GM18870 (cell line): ENCODE results near the gene CPED1.
"Not testable (repeated sequence)": the region's sequence is repeated elsewhere in the genome, so short reads cannot be mapped to it uniquely, and the experiment has no call there.

ENCODE experiments used
- ATAC-seq: cut with Tn5 transposase; IDR thresholded peaks from one replicate; pipeline ENCODE4 v1.9.1; 2021; ENCODE audit warnings: moderate library complexity; ENCODE audit not compliant: unreplicated experiment

Gene CPED1

DNA sequence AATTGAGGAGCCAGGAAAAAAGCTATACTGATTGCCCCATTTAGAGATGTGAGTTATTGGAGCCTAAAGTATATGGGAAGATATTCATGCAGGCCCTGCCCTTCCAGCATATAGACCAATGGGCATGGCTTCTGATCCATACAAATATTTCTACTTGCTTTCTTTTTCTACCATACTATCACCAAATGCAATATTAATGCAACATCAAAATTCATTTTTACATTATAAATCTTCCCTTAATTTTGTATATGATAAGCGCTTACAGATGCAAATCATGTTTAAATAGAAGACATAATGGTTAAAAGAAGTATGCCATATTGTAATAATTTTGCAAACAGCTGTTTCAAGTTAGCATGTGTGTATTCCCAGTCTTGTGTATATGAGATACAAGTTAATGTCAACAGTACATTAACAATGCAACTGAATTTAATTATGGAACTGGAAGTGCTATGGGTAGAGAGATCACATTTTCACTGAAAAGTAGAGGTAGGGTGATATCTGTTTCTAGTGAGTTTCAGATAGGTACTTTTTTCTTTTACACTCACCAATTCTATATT lies 315.7 kb downstream of the CPED1 start:
- ATAC-seq, result no peak

DNA sequence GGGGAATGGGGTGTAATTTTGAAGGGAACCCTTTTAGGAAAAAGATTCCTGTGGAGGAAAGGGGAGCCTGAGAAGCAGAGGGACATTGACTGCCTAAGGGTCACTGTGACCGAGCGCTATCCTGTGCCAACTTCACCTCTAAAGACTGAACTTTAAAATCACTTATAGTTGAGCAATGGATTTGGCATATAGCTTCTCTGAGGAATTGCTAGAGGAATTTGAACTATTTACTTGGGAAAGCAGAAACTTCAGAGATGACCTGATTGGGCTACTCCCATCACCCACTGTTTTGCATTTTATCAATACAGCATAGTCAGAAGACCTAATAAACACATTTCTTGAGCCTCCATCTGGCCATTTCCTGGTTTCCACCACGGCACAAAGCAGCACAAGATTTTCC lies 316.6 kb downstream of the CPED1 start:
- ATAC-seq, result no peak

DNA sequence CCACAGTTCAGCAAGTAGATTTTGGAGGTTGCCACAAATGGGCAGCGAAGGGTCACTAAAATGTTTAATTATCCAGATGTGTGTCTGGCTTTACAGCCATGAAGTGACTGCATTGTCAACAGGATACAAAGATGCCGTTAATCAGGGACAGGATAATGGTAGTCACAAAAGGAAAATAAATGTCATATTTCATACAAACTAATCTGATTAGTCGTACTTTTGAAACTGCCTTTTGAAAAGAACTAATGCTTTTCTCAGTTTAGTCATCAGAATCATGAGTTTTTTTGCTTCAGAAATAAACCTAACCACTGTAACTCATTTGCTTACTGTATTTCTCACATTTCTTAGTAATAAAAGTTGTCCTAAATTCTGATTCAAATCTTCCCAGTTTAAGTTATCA lies 318.1 kb downstream of the CPED1 start:
- ATAC-seq, result no peak

DNA sequence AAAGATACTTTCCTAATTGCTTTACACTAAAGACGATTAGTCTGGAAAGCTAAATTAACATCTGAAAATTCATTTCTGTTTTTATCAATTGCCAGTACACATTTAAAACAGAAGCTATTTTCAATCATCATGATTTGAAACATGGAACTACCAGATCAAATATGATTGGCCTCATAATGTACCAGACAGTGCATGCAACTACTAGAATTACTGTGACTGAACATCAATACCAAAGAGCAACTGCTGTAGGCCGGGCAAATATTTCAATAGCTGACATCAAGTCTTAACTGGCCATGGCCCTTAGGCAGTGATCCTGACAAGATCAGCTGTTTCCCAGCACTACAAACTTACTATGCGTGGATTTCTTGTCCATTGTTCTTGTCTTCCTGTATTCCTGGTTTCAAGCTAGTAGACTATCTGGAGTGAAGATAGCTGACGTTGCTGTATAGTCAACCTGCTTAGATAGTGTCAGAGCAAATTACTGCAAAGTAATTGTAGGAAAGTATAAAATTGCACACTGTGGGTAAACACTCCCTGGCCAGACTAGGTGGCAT lies 318.6 kb downstream of the CPED1 start:
- no peak for ATAC-seq

DNA sequence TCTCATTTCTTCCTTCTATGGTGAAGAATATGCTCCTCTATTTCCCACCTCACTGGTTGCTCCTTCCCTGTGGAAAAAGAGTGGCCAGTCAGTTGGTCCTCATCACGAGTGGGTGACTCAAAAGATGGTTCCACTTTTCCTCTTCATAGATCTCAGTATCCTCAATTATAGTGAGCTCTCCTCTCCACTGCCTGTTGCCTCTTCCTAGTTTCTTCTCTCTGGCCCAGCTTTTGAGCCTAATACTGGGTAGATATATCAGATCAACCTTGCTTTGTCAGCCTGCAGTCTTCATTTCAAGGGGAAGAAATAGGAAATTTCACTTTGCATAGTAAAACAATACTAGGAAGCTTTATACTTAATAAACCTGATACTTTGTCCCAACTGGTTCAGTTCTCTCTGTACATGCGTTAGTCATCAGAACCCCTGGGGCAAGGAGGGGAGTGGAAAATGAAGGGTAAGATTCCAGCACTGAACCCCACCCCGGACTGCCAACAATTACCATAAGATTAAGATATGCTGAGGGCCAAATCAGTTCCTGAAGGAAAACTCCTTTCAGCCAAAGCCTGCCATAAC lies 324.8 kb downstream of the CPED1 start:
- no peak for ATAC-seq

DNA sequence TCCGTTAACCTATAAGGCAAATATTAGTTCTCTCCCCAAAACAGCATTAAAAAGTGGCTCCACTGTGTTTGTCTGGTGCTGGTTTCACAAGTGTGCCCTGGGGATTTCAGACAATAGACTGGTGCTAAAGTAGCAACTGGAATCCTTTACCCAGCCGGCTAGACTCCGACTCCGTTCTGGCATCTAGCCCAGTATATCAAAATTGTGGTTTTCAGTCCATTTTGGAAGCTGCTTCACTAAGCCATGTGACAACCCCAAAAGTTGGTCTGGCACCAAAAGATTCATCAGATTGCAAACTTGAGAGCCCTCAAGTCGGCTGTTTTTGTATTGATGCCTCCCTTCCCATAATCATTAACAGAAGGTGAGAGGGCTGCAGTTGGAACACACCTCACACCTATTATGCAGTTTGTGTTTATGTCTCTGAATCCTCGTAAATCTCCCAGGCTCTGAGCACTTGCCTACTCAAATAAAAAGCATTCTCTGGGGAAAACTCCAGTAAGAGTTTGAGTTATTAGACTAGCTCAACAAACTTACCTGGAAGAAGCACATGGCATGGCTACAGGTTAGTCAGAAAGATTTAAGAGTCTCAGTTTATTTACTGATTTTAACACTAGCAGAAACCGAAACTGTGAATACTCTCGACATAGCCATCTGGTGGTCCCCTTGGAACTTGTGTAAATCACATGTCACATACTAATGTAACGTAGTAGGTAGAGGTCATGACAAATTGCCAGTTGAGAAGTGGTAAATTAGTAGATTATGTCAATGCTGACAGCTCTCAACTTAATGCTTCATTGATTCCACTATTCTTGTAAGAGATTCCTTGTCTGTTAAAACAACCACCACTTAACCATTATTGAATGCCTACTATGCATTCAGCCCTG lies 325.5 kb downstream of the CPED1 start:
- peak; percentile 94 for ATAC-seq

DNA sequence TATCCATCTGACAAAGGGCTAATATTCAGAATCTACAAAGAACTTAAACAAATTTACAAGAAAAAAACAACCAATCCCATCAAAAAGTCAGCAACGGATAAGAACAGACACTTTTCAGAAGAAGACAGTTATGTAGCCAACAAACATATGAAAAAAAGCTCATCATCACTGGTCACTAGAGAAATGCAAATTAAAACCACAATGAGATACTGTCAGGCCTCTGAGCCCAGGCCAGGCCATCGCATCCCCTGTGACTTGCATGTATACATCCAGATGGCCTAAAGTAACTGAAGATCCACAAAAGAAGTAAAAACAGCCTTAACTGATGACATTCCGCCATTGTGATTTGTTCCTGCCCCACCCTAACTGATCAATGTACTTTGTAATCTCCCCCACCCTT lies 326.7 kb downstream of the CPED1 start:
- ATAC-seq, result not testable (repeated sequence)

DNA sequence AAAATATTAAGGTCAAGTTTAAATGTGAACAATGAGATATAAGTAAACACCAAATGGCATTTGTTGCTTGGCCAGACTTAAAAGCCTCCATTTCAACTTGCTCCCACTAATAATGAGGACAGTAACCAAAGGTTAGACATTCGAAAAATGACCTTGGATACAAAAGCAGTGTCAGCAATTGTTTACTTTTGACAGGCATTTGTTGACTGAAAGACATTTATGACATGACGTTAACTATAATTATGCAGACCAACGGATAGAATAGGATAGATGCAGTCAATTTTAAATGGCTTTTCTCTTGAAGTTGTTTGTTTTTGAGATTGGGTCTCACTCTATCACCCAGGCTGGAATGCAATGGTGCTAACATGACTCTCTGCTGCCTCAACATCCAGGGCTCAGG lies 333.9 kb downstream of the CPED1 start:
- ATAC-seq, result no peak

DNA sequence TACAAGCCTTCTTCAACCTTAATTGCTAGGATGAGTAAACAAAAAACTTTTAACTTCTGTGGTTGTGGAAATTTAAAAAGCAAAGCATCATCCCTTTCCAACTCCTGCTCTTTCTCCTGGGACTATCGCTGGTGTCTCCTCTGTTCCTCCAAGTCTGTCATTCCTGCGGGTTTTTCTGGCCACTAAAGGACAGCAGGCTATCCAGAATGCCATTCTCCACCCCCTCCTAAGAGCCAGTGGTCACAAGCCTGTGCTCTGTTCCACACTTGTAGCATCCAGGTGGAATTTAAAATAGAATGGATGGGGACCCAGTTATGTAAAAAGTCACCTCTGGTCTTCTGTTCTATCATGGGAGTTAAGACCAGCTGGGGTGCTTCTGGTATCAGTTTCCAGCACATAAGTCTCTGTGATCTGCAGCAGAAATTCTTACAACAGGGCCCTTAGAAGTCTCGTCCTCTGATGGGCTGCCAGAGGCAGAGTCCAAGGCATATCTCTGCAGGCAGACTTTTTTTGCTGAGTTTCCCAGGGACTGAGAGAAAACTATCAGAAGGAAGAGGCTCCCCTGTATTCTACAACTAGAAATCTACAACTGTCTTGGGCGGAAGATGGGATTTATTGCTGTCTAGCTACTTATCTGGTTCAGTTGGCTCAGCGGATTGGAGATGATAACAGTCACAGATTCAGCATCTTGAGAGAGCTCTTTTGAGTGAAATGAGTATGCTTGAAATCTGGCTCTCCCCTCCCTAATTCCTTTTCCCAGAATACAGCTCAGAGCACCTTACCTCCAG lies 335.2 kb downstream of the CPED1 start:
- no peak for ATAC-seq

DNA sequence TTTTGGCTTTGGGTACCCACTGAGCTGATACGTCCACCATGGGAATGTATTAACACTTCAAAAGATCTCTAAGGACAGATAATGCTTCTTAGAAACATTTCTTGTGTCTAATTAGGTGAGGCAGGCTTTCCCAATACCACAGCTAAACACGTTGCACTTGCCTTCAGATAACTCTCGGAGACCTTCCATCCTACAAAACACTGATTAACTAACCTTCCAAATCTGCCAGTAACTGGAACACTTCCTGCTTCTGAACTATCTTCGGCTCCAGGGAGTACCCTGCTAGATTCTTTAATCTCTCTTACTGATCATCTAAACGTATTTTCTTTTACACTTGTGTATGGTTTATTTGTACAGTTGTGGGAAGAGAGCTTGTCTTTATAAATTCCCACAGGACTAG lies 339.2 kb downstream of the CPED1 start:
- ATAC-seq, result no peak

DNA sequence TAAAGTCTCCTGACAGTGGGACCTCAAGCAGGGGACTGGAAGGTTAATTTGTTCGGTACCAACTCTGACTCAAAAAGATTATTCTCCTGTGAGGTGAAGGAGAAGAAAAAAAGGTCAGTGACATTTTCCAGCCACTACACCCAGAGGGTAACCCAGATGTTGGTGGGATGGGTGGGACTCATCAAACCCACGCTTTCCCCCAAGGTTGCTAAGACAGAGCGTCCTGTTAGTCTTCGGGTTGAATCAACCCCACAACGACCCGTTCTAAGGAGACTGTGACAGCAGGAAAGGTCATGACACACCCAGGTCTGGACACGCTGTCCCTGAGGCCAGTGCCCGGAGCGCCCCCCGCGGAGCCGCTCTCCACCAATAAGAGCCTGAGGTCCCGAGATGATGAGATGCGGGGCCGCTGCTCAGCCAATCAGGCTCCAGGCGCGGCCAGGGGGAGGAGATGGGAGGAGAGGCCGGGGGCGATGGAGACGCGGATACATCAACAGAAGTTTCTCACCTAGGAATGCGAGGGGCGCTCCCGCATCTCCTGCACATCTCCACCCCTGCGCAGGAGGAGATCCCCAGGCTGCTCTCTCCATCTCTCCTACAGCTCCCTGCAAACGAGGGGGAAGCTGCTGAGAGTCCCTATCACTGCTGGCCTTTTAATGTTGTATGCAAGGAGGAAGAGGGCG lies 340.1 kb downstream of the CPED1 start, which contains the start of gene WNT16:
Gene WNT16 (plus strand): TSS at position 493 of the 683 bp plus-strand sequence. CDS start 293 bp downstream, outside the sequence.
- no peak for ATAC-seq

DNA sequence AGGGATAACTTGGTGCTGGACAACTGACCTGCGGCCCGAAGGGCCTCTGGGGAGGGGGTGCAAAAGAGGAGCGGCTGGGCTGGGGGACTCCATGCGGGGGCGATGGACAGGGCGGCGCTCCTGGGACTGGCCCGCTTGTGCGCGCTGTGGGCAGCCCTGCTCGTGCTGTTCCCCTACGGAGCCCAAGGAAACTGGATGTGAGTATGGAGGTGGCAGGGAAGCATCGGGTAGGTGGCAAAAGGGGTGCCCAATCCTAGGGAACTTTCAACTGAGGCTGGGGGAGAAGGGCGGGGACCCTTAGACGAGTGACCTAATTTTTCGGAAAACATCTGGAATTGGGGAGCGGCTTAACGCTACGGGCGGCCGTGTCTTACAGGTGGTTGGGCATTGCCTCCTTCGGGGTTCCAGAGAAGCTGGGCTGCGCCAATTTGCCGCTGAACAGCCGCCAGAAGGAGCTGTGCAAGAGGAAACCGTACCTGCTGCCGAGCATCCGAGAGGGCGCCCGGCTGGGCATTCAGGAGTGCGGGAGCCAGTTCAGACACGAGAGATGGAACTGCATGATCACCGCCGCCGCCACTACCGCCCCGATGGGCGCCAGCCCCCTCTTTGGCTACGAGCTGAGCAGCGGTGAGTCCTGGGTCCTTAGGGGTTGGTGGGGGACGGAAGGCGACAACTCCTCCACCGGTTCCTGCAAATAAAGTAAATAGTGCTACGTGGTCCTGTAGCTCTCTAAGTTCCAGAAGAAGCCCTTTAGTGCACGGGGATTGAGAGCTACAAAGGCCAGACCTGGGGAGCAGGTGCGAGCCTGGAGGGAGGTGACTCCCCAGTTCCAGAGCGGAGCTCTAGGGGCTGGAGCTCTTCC lies 340.9 kb downstream of the CPED1 start:
- peak; percentile 52 for ATAC-seq

DNA sequence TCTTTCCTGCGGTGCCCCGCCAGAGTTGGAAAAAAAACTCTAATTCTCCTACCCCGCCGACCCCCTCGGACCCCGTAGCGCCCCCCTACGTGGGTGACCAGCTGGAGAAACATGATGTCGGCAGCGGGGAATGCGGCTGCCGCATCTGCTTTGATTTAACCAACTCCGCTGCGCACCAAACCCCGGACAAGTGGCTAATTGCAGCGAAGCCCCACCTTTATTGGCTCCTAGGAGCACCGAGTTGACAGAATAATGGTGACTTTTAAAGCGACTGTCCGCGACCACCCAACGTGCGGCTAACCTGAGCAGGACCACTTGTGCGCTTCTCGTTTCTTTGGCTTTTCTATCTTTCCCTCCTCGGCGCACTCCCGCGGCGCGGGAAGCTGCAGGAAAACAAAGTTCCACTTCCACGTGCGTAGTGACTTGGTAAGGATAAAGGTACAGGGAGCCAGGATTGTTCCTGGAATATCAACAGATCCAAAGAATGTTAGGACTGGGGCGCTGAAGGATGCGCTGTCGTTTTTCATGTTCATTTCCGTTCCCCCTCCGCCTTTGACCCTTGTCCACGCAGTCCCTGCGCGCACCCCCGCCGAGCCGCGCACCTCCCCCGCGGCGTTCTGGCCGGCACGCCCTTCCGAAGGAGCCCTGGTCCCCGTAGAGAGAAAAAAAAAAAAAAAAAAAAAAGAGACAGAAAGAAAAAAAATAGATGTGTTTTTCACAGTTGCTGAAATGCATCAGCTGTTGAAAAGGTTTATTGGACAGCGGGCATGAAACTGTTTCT lies 341.7 kb downstream of the CPED1 start:
- peak; percentile 5 for ATAC-seq

DNA sequence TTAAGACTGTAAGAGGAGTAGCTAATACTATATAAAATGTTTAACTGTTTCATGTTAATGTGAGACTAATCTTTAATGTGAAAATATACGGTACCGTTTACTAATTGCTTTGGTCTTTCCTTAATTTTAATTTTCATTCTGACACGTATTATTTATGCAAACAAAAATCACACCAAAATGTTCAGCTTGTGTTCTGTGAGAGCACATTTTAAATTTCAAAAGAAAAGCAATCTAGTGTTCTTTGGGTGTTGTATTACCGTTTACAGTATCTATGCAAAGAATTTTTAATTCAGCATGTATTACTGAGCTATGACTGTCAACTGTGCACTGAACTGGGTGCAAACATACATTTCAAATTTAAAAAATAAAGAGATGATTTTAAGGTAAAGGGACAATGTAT lies 342.5 kb downstream of the CPED1 start:
- no peak for ATAC-seq

DNA sequence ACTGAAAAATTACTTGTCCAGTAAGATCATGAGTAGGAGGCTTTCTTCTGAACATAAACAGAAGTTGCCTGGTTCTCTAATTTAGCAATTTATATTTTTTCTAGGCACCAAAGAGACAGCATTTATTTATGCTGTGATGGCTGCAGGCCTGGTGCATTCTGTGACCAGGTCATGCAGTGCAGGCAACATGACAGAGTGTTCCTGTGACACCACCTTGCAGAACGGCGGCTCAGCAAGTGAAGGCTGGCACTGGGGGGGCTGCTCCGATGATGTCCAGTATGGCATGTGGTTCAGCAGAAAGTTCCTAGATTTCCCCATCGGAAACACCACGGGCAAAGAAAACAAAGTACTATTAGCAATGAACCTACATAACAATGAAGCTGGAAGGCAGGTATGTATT lies 343.1 kb downstream of the CPED1 start:
- no peak for ATAC-seq

DNA sequence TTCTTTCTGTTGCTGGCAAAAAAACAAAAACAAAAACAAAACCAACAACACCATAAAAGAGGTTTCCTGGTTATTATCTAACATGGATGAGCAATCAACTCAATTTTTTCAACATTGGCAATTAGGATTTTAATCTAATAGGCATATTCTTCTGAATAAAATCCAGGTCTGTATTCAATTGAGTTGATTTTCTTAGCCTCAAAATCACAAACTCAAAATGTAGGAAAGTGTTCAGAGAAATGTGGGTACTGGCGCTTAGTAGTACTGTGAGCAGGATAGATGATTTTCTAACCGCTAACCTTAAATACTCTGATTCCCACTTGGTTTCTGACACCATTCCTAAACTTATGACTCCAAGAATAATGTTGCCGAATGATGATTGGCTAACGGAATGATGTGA lies 345.9 kb downstream of the CPED1 start:
- ATAC-seq, result no peak

DNA sequence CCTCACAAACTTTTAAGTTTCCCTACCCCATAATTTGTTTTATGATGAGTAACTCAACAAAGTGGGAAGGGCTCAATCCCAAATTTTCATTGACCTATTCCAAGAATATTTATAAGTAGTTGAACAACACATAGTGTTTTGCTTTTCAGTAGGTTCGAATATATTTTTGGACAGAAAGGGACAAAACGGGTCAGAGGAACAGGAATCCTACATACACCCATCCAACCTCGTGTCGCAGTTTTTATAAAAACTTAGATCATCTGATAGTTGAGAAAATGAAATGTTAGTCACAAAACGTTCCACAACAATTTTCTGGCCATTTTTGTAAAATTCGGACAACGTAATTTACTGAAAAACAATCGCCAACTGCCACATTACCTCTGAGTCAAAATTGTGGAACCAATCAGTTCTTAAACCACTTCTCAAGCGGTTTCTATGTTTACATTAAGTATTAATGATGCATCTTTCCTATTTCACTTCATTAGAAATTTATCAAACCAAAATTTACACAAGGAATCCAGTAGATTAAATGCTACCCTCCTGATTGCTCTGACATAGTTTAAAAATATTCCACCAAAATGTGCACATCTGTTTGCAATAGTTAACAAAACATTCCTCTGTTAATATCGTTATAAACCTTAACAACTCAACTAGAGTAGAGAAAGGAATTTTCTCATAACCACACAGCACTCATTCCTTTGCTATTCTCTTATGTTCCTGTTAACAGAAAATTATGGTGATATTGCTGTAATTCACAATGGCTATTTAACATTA lies 346.6 kb downstream of the CPED1 start:
- ATAC-seq, result no peak

DNA sequence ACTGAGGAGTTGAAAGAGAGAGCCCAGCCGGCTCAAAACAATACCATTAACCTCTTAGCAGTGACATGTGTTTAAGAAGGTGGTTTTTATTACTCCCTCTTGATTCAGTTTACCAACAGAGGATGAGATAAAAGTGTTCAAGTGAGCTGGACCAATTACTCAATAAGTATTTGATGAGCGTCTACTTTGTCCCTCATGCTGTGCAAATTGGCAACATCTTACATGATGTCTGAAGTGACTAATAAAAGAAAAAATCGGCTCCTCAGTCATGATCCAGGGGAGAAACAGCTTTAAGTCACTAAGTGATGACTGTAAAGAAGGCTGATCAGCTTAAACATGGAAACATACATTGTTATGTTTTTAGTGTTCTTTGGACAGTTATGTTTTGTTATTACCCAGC lies 348.1 kb downstream of the CPED1 start:
- ATAC-seq, result no peak
